Measurements from ENCODE around the gene FHAD1. TPM values are rescaled to one million over a fixed set of nuclear protein-coding genes. Genes with fewer than 3 reads are reported as not detected.

Gene FHAD1
- total RNA-seq, 1 experiment from 2014 or later, result 3.5 TPM

GRCh38 chr1:15262706-15263105 is 15.7 kb downstream of the FHAD1 start:
- BruUV-seq (replicated peaks), result no TSS peak
- DNase-seq (ENCODE audit: low read depth, low spot score), result no peak
- Histone ChIP-seq H2AFZ (ENCODE audit: low read depth, low read length, poor library complexity, severe bottlenecking) (no peak overlapping the region), H3K9ac (ENCODE audit: low read length) (no peak overlapping the region), H3K4me1 (ENCODE audit: control insufficient read depth in 1 of 2, insufficient read depth in 2 of 2, low read length in 2 of 2) (peaks cover 22 to 40% of the 10 kb centered on the region in 2 experiments), H3K4me3 (replicated peaks in 1 of 2; ENCODE audit: low read depth in 1 of 2, low read length in 2 of 2) (no peak overlapping the region), H3K27ac (ENCODE audit: low read depth, low read length) (no peak overlapping the region), H3K9me3 (ENCODE audit: control insufficient read depth in 1 of 2, insufficient read depth in 1 of 2, low read depth in 1 of 2, low read length in 2 of 2) (peaks cover 7 to 8% of the 10 kb centered on the region in 2 experiments; a peak in 1 of 4 replicates), H3K27me3 (ENCODE audit: insufficient read depth, low read length) (no peaks in the 10 kb centered on the region), H3K79me2 (ENCODE audit: insufficient read depth, low read length) (no peaks in the 10 kb centered on the region), H3K4me2 (ENCODE audit: low read length) (no peak overlapping the region), H3K36me3 (ENCODE audit: control insufficient read depth in 1 of 2, insufficient read depth in 2 of 2, low read length in 2 of 2) (no peaks in the 10 kb centered on the region), H3K9me2 (ENCODE audit: insufficient read depth) (no peaks in the 10 kb centered on the region), H4K20me1 (ENCODE audit: insufficient read depth) (no peaks in the 10 kb centered on the region)
- intact Hi-C loops (cut with micrococcal nuclease), result no loop called here
- TF ChIP-seq SP1 (IDR thresholded peaks at IDR 0.05; ENCODE audit: low read depth), result no peak
- no peak for TF ChIP-seq TCF7L2 (IDR thresholded peaks at IDR 0.05; ENCODE audit: borderline replicate concordance, extremely low read depth, insufficient read depth, insufficient read length)
- TF ChIP-seq, protein P1, sequence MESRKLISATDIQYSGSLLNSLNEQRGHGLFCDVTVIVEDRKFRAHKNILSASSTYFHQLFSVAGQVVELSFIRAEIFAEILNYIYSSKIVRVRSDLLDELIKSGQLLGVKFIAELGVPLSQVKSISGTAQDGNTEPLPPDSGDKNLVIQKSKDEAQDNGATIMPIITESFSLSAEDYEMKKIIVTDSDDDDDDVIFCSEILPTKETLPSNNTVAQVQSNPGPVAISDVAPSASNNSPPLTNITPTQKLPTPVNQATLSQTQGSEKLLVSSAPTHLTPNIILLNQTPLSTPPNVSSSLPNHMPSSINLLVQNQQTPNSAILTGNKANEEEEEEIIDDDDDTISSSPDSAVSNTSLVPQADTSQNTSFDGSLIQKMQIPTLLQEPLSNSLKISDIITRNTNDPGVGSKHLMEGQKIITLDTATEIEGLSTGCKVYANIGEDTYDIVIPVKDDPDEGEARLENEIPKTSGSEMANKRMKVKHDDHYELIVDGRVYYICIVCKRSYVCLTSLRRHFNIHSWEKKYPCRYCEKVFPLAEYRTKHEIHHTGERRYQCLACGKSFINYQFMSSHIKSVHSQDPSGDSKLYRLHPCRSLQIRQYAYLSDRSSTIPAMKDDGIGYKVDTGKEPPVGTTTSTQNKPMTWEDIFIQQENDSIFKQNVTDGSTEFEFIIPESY (IDR thresholded peaks at IDR 0.05; ENCODE audit: extremely low read depth, insufficient replicate concordance, low read length), result no peak
- RAD21 ChIA-PET (ENCODE audit: low non-redundant PET in 1 of 2, low total read pairs in 2 of 2, uncharacterized antibody in 2 of 2, unreplicated experiment in 2 of 2), result no interaction called here
- POLR2A ChIA-PET, result no interaction called here
- no peak for ATAC-seq
- CTCF ChIA-PET, result interaction anchor here (1.5 to 2.2 kb wide), 2 partner anchors 8 to 12 kb away, joined by 5 to 16 read pairs; no protein-coding TSS in a partner anchor

DNA sequence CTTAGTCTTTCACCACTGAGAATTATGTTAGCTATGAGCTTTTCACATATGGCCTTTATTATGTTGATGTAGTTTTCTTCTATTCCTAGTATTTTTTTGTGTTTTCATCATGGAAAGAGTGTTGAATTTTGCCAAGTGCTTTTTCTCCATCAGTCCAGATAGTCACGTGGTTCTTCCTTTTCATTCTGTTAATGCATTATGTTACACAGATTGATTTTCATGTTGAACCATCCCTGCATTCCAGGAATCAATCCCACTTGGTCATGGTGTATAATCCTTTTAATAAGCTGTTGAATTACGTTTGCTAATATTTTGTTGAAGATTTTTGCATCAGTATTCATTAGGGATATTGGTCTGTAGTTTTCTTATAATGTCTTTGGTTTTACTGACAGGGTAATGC is 17.7 kb downstream of the FHAD1 start:
- Histone ChIP-seq H4K20me1 (ENCODE audit: insufficient read depth) (no peaks in the 10 kb centered on the region), H3K9me3 (ENCODE audit: control insufficient read depth in 1 of 2, insufficient read depth in 1 of 2, low read depth in 1 of 2, low read length in 2 of 2) (peaks cover 7 to 8% of the 10 kb centered on the region in 2 experiments; a peak in 1 of 4 replicates), H3K4me3 (replicated peaks in 1 of 2; ENCODE audit: low read depth in 1 of 2, low read length in 2 of 2) (no peak overlapping the region), H3K27me3 (ENCODE audit: insufficient read depth, low read length) (no peaks in the 10 kb centered on the region), H3K79me2 (ENCODE audit: insufficient read depth, low read length) (no peaks in the 10 kb centered on the region), H3K27ac (ENCODE audit: low read depth, low read length) (no peak overlapping the region), H3K4me2 (ENCODE audit: low read length) (no peak overlapping the region), H3K4me1 (ENCODE audit: control insufficient read depth in 1 of 2, insufficient read depth in 2 of 2, low read length in 2 of 2) (peaks cover 21 to 28% of the 10 kb centered on the region in 2 experiments), H3K9ac (ENCODE audit: low read length) (no peak overlapping the region), H3K9me2 (ENCODE audit: insufficient read depth) (no peaks in the 10 kb centered on the region), H3K36me3 (ENCODE audit: control insufficient read depth in 1 of 2, insufficient read depth in 2 of 2, low read length in 2 of 2) (no peaks in the 10 kb centered on the region), H2AFZ (ENCODE audit: low read depth, low read length, poor library complexity, severe bottlenecking) (no peak overlapping the region)
- DNase-seq (ENCODE audit: low read depth, low spot score) (no peak), ATAC-seq (no peak)
- intact Hi-C loops (cut with micrococcal nuclease), result no loop called here
- BruUV-seq (replicated peaks), result no TSS peak
- ChIA-PET RAD21 (ENCODE audit: low non-redundant PET in 1 of 2, low total read pairs in 2 of 2, uncharacterized antibody in 2 of 2, unreplicated experiment in 2 of 2) (no interaction called here), POLR2A (no interaction called here), CTCF (interaction anchor here (1.0 kb wide), 1 partner anchor 136 kb away, joined by 3 read pairs; no protein-coding TSS in a partner anchor)
- no peak for TF ChIP-seq SP1 (IDR thresholded peaks at IDR 0.05; ENCODE audit: low read depth)
- no peak for TF ChIP-seq ZNF274 (IDR thresholded peaks at IDR 0.05; ENCODE audit: low read depth, low read length)
- no peak for TF ChIP-seq POLR2AphosphoS5 (IDR thresholded peaks at IDR 0.05; ENCODE audit: low read depth, low read length)
- no peak for TF ChIP-seq EZH2phosphoT487 (IDR thresholded peaks at IDR 0.05; ENCODE audit: borderline replicate concordance)
- no peak for TF ChIP-seq FOSL1 (IDR thresholded peaks at IDR 0.05; ENCODE audit: low read depth)
- no peak for TF ChIP-seq TCF7L2 (IDR thresholded peaks at IDR 0.05; ENCODE audit: borderline replicate concordance, extremely low read depth, insufficient read depth, insufficient read length)

All from HCT116 (cell line).